Activated naive CD8-positive, alpha-beta T cell (primary cell): ENCODE measurements around the gene GFM2.
"Not testable (repeated sequence)": the region's sequence is repeated elsewhere in the genome, so short reads cannot be mapped to it uniquely, and the experiment has no call there.

ENCODE experiments used
- H3K27ac Mint-ChIP-seq: one replicate; pipeline ENCODE4 v1.8.0; 2021; ENCODE audit warnings: mixed read lengths
- H3K27me3 Mint-ChIP-seq: one replicate; pipeline ENCODE4 v1.8.0; 2021; ENCODE audit warnings: mixed read lengths
- H3K36me3 Mint-ChIP-seq: one replicate; pipeline ENCODE4 v1.8.0; 2021; ENCODE audit warnings: mixed read lengths
- H3K4me1 Mint-ChIP-seq: one replicate; pipeline ENCODE4 v1.8.0; 2021; ENCODE audit warnings: low read depth, mixed read lengths
- H3K4me3 Mint-ChIP-seq: one replicate; pipeline ENCODE4 v1.8.0; 2021; ENCODE audit warnings: mild to moderate bottlenecking, mixed read lengths
- H3K9me3 Mint-ChIP-seq: one replicate; pipeline ENCODE4 v1.8.0; 2021; ENCODE audit warnings: low read depth, mixed read lengths

The GFM2 gene

DNA sequence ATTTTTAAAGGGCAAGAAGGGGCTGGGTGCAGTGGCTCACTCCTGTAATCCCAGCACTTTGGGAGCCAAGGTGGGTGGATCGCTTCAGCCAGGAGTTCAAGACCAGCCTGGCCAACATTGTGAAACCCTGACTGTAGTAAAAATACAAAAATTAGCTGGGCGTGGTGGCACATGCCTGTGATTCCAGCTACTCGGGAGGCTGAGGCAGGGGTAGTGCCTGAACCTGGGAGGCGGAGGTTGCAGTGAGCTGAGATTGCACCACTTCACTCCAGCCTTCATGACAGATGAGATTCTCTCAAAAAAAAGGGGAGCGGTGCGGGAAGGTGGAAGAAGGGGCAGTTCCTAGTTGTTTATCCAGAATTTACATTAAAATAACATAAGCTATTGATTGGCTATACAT lies 90.5 kb downstream of the GFM2 start:
- not testable (repeated sequence) for H3K9me3 Mint-ChIP-seq, H3K4me3 Mint-ChIP-seq, H3K4me1 Mint-ChIP-seq, H3K27me3 Mint-ChIP-seq, H3K36me3 Mint-ChIP-seq, H3K27ac Mint-ChIP-seq

DNA sequence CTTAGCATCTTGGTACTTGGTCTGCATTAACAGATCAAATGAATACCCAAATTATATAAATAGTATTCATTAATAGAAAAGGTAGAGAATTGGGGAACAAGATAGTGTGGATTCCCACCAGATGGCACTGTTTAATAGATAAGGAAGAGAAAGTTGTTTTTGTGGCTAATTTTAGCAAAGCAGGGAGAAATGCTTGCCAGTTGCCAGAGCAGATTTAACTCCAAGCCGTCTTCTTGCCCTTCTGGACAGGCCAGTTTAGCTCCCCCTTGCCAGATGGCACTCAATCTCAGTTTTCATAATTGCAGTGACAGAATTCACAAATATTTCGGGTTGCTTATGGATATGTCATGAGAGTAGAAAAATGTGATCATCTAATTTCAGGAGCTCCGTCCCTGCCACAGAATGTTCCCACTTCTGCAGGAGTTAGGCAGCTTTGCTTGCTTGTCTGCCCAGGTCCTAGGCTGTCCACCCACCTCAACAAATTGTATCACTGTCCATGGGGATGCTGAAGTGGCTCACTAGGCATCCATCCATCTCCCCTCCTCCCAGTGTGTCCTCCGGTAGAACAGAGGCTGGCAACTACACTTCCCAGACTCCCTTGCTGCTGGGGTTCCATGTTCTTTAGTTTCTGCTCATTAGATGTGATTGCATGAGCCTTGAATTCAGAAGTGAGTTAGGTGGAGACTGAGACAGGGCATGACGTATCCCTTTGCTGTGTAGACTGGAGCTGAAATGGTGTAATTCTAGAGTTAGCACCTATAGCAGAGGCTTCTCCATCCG lies 93.7 kb downstream of the GFM2 start:
- H3K4me3 Mint-ChIP-seq = no peak overlapping the region
- H3K27me3 Mint-ChIP-seq = peaks cover 1% of the 10 kb centered on the region
- H3K27ac Mint-ChIP-seq = no peak overlapping the region
- H3K36me3 Mint-ChIP-seq = no peaks in the 10 kb centered on the region
- H3K9me3 Mint-ChIP-seq = no peaks in the 10 kb centered on the region
- no peaks in the 10 kb centered on the region for H3K4me1 Mint-ChIP-seq

DNA sequence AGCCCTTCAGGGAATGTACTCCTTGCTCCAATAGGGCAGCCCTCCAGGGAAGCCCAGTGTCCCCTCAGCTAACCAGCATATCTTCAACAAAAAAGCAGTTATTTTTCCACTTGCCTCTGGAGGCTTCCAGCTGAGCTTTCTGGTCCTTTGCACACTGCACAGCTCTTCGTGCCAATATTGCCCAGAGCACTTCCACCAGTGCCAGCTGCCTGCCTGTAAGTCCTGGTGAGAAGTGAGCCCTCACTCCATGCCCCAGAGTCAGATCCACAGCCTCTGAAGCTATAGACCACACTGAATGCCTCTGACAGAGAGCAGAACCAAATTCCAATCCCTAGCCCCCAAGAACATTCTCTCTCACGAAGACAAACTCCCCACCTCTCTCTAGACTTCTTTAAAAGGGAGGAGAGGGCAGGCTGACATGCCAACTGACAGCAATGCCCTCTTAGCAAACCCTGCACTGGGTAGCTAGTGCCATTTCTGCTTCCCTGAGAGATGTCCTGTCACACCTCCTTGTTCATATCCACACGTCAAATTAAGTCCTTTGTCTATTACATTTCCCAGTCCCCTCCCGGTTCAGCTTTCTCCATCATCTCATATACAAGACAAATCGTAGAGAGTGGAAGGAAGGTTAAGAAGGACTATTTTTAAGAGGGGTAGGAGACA lies 94.6 kb downstream of the GFM2 start:
- Mint-ChIP-seq H3K27ac (no peak overlapping the region), H3K36me3 (no peaks in the 10 kb centered on the region), H3K9me3 (no peaks in the 10 kb centered on the region), H3K4me1 (no peaks in the 10 kb centered on the region), H3K4me3 (no peak overlapping the region), H3K27me3 (peaks cover 1% of the 10 kb centered on the region)
